NCI-H1694 (cell line): ENCODE measurements around the gene LIPE.

ENCODE experiments used
- DNase-seq: peaks from one replicate; lab custom pipeline; 2025; lab: John Stamatoyannopoulos, UW

The LIPE gene

GRCh38 chr19:42443944-42444398, 16.8 kb upstream of the LIPE start:
- no peak for DNase-seq

GRCh38 chr19:42442833-42443232, 15.6 kb upstream of the LIPE start, which contains the start of gene CXCL17:
CXCL17 (minus strand) TSS chr19:42442946; CDS start chr19:42442832, 114 bp downstream.
- no peak for DNase-seq

- no peak for DNase-seq
Observed at GRCh38 chr19:42441049-42441445, 13.9 kb upstream of the LIPE start.

- DNase-seq = peak; percentile 12
Observed at GRCh38 chr19:42440357-42441048, 13.3 kb upstream of the LIPE start.

GRCh38 chr19:42436006-42436405, 8.8 kb upstream of the LIPE start:
- no peak for DNase-seq

GRCh38 chr19:42435316-42435715, 8.1 kb upstream of the LIPE start:
- DNase-seq = no peak

GRCh38 chr19:42433503-42434260, 6.5 kb upstream of the LIPE start:
- peak; percentile 22 for DNase-seq

GRCh38 chr19:42431486-42431885, 4.3 kb upstream of the LIPE start:
- DNase-seq = no peak

GRCh38 chr19:42428676-42429075, 1.5 kb upstream of the LIPE start:
- DNase-seq = no peak

- DNase-seq = no peak
Observed at GRCh38 chr19:42426643-42427042, 545 bp downstream of the LIPE start.

GRCh38 chr19:42424712-42425131, 2.5 kb downstream of the LIPE start:
- no peak for DNase-seq

GRCh38 chr19:42424345-42424707, 2.9 kb downstream of the LIPE start:
- no peak for DNase-seq

- DNase-seq = no peak
Observed at GRCh38 chr19:42423462-42424344, 3.5 kb downstream of the LIPE start.

GRCh38 chr19:42422901-42423461, 4.2 kb downstream of the LIPE start:
- no peak for DNase-seq

- no peak for DNase-seq
Observed at GRCh38 chr19:42422092-42422900, 4.9 kb downstream of the LIPE start.

- DNase-seq = no peak
Observed at GRCh38 chr19:42421591-42422031, 5.6 kb downstream of the LIPE start.

- DNase-seq = no peak
Observed at GRCh38 chr19:42421101-42421500, 6.1 kb downstream of the LIPE start.

- DNase-seq = peak; percentile 30
Observed at GRCh38 chr19:42420055-42420544, 7.1 kb downstream of the LIPE start.

- no peak for DNase-seq
Observed at GRCh38 chr19:42419309-42419708, 7.9 kb downstream of the LIPE start.

- DNase-seq = no peak
Observed at GRCh38 chr19:42412661-42413076, 14.5 kb downstream of the LIPE start.

- no peak for DNase-seq
Observed at GRCh38 chr19:42412227-42412626, 15.0 kb downstream of the LIPE start.
